ENCODE results near the gene NXF1.

Gene NXF1

GRCh38 chr11:62799486-62799885 lies 5.8 kb downstream of the NXF1 start:
- CTCF ChIA-PET = interaction anchor here (1.0 kb wide), 1 partner anchor 10 kb away, joined by 3 read pairs; no protein-coding TSS in a partner anchor
- peaks cover 31 to 93% of the 10 kb centered on the region in 2 experiments for H3K36me3 ChIP-seq (ENCODE audit: control insufficient read depth in 2 of 2, insufficient read depth in 1 of 2, low read length in 2 of 2)
- TF ChIP-seq ZNF350 (tag by site-specific recombination; IDR thresholded peaks at IDR 0.05) (no peak), KLF16 (tag by site-specific recombination; IDR thresholded peaks at IDR 0.05) (no peak), ZNF654 (tag by site-specific recombination; IDR thresholded peaks at IDR 0.05; ENCODE audit: low read depth) (no peak), ZNF16 (tag by site-specific recombination; IDR thresholded peaks at IDR 0.05; ENCODE audit: low read depth) (no peak), ZNF354C (tag by site-specific recombination; IDR thresholded peaks at IDR 0.05; ENCODE audit: borderline replicate concordance, low read depth) (no peak), ZNF692 (tag by site-specific recombination; IDR thresholded peaks at IDR 0.05) (no peak), CTCF (tag by site-specific recombination; IDR thresholded peaks at IDR 0.05) (no peak), ZNF404 (tag by site-specific recombination; IDR thresholded peaks at IDR 0.05) (no peak), ZBTB7A (tag by site-specific recombination; IDR thresholded peaks at IDR 0.05; ENCODE audit: low read depth) (no peak), SALL2 (tag by site-specific recombination; IDR thresholded peaks at IDR 0.05; ENCODE audit: borderline replicate concordance) (no peak), ZNF302 (tag by site-specific recombination; IDR thresholded peaks at IDR 0.05; ENCODE audit: low read depth) (no peak), ZBTB17 (tag by site-specific recombination; IDR thresholded peaks at IDR 0.05) (no peak), ZNF280C (tag by site-specific recombination; IDR thresholded peaks at IDR 0.05) (no peak), MEIS1 (CRISPR knock-in tag; IDR thresholded peaks at IDR 0.05; ENCODE audit: borderline replicate concordance) (no peak)
- TF ChIP-seq, protein P1, sequence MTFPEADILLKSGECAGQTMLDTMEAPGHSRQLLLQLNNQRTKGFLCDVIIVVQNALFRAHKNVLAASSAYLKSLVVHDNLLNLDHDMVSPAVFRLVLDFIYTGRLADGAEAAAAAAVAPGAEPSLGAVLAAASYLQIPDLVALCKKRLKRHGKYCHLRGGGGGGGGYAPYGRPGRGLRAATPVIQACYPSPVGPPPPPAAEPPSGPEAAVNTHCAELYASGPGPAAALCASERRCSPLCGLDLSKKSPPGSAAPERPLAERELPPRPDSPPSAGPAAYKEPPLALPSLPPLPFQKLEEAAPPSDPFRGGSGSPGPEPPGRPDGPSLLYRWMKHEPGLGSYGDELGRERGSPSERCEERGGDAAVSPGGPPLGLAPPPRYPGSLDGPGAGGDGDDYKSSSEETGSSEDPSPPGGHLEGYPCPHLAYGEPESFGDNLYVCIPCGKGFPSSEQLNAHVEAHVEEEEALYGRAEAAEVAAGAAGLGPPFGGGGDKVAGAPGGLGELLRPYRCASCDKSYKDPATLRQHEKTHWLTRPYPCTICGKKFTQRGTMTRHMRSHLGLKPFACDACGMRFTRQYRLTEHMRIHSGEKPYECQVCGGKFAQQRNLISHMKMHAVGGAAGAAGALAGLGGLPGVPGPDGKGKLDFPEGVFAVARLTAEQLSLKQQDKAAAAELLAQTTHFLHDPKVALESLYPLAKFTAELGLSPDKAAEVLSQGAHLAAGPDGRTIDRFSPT (tag by site-specific recombination; IDR thresholded peaks at IDR 0.05) = no peak
- TF ChIP-seq, protein P2, sequence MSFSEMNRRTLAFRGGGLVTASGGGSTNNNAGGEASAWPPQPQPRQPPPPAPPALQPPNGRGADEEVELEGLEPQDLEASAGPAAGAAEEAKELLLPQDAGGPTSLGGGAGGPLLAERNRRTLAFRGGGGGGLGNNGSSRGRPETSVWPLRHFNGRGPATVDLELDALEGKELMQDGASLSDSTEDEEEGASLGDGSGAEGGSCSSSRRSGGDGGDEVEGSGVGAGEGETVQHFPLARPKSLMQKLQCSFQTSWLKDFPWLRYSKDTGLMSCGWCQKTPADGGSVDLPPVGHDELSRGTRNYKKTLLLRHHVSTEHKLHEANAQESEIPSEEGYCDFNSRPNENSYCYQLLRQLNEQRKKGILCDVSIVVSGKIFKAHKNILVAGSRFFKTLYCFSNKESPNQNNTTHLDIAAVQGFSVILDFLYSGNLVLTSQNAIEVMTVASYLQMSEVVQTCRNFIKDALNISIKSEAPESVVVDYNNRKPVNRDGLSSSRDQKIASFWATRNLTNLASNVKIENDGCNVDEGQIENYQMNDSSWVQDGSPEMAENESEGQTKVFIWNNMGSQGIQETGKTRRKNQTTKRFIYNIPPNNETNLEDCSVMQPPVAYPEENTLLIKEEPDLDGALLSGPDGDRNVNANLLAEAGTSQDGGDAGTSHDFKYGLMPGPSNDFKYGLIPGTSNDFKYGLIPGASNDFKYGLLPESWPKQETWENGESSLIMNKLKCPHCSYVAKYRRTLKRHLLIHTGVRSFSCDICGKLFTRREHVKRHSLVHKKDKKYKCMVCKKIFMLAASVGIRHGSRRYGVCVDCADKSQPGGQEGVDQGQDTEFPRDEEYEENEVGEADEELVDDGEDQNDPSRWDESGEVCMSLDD (tag by site-specific recombination; IDR thresholded peaks at IDR 0.05) = no peak

More at GRCh38 chr11:62799486-62799885, 5.8 kb downstream of the NXF1 start:
- Histone ChIP-seq H3K9me3 (ENCODE audit: control insufficient read depth, insufficient read depth, low read depth, low read length) (no peaks in the 10 kb centered on the region), H3K27ac (ENCODE audit: extremely low read depth, low read depth, low read length) (no peak overlapping the region), H3K4me3 (ENCODE audit: low read depth, low read length) (no peak overlapping the region), H3K4me1 (ENCODE audit: control insufficient read depth, insufficient read depth, low read length) (no peaks in the 10 kb centered on the region)
- POLR2A ChIA-PET = interaction anchor here (1.1 to 2.0 kb wide), 3 partner anchors 11 to 42 kb away, joined by 3 to 9 read pairs (median 7); partner anchors contain the start of gene TMEM179B

All from HEK293 (cell line).